ENCODE results near the gene GRK1.

The GRK1 gene

DNA sequence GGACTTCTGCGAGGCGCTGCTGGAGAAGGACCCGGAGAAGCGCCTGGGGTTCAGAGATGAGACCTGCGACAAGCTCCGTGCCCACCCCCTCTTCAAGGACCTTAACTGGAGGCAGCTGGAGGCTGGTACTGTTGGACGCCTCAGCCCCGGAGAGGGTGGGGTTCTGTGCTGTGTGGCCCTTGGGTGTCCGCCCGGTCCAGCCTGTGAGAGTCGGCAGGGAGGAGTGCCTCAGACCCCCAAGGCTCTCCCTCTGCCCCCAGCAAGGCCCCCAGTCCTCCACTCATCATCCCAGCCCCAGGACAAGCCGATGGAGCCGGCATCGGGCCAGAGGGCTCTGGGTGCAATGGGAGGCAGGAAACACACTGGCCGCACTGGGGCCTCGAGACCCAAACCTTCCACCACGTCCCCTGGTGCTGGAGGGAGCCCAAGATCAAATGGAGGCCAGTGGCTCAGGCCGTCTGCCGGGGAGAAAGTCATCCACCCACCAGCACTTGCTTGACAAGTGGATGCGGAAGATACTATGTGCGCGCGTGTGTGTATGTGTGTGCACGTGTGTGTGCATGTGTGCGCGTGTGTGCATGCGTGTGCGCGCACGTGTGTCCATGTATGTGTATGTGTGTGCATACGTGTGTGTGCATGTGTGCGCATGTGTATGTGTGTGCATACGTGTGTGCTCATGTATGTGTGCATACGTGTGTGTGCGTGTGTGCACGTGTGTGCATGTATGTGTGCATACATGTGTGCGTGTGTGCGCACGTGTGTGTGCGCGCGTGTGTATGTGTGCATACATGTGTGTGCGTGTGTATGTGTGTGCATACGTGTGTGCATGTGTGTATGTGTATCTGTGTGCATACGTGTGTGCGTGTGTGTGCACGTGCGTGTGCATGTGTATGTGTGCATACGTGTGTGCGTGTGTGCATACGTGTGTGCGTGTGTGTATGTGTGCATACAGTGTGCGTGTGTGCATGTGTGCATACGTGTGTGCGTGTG lies 66.2 kb downstream of the GRK1 start:
- no peaks in the 10 kb centered on the region for H3K9me3 ChIP-seq (ENCODE audit: low read depth, low read length)
- DNase-seq (ENCODE audit: low read depth, low spot score), result no peak
- no peak overlapping the region for H3K4me3 ChIP-seq
- H3K9ac ChIP-seq (ENCODE audit: insufficient read length), result no peak overlapping the region
- no peak for TF ChIP-seq POLR2AphosphoS5 (IDR thresholded peaks at IDR 0.05; ENCODE audit: borderline replicate concordance, low read depth, low read length)
- no peak for TF ChIP-seq EZH2 (IDR thresholded peaks at IDR 0.05)
- no peak for TF ChIP-seq FOXP2 (optimal IDR thresholded peaks at IDR 0.05; ENCODE audit: control extremely low read depth, extremely low read length, insufficient read depth)
- no peak overlapping the region for H3K27ac ChIP-seq
- H3K36me3 ChIP-seq (ENCODE audit: insufficient read depth, low read length), result no peaks in the 10 kb centered on the region

DNA sequence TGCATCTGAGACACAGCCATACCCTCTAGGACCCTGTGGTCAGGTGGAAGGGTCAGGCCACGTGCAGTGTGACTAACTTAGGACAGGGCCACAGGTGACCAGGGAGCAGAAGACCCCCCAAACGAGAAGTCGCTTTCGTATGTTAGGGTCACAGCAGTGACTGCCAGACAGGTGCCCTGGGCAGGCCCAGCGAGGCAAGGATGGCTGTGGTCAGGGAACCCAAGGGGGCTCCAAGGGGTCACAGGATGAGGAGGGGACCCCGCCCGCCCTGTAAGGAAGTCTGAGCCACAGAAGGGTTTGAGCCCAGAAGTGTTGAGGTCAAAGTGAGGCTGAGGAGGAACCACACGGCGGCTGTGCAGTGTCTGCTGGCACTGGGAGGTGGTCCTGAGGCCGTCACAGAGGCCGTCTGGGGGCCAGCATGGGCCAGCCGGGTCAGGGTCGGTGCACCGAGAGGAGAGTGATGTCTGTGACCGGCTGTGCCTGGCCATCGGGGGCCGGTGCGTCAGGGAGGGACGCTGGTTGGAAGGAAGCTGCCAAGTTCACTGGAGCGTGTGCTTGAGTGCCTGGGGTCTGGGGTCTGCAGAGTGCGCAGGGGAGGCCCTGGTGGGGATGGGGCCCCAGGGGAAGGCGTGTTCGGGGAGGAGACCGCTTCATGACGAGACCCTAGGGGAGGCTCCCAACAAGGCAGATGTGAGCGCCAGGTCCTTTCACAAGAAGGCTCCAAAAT lies 67.2 kb downstream of the GRK1 start:
- H3K27ac ChIP-seq, result no peak overlapping the region
- TF ChIP-seq EZH2 (IDR thresholded peaks at IDR 0.05), result no peak
- no peak for TF ChIP-seq FOXP2 (optimal IDR thresholded peaks at IDR 0.05; ENCODE audit: control extremely low read depth, extremely low read length, insufficient read depth)
- no peak for TF ChIP-seq POLR2AphosphoS5 (IDR thresholded peaks at IDR 0.05; ENCODE audit: borderline replicate concordance, low read depth, low read length)
- no peak for DNase-seq (ENCODE audit: low read depth, low spot score)

DNA sequence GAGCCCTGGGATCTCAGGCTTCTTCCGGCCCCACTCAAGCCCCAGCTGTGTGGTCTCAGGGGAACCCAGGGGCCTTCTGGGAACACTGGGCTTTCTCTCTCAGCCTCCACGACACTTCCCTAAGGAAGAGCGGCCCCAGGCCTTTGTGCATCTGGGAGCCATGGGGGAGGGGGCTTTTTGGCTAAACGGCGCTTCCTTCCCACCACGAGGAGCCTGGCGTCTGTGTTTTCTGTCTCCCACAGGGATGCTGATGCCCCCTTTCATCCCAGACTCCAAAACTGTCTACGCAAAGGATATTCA lies 67.8 kb downstream of the GRK1 start:
- no peak overlapping the region for H3K27ac ChIP-seq
- H3K4me3 ChIP-seq, result no peak overlapping the region
- TF ChIP-seq EZH2 (IDR thresholded peaks at IDR 0.05), result no peak
- DNase-seq (ENCODE audit: low read depth, low spot score), result no peak
- no peak overlapping the region for H3K9ac ChIP-seq (ENCODE audit: insufficient read length)
- H3K9me3 ChIP-seq (ENCODE audit: low read depth, low read length), result no peaks in the 10 kb centered on the region
- H3K36me3 ChIP-seq (ENCODE audit: insufficient read depth, low read length), result no peaks in the 10 kb centered on the region

More for the DNA sequence above, 67.2 kb downstream of the GRK1 start:
- H3K4me3 ChIP-seq, result no peak overlapping the region
- H3K9ac ChIP-seq (ENCODE audit: insufficient read length), result no peak overlapping the region
- no peaks in the 10 kb centered on the region for H3K36me3 ChIP-seq (ENCODE audit: insufficient read depth, low read length)
- H3K9me3 ChIP-seq (ENCODE audit: low read depth, low read length), result no peaks in the 10 kb centered on the region

DNA sequence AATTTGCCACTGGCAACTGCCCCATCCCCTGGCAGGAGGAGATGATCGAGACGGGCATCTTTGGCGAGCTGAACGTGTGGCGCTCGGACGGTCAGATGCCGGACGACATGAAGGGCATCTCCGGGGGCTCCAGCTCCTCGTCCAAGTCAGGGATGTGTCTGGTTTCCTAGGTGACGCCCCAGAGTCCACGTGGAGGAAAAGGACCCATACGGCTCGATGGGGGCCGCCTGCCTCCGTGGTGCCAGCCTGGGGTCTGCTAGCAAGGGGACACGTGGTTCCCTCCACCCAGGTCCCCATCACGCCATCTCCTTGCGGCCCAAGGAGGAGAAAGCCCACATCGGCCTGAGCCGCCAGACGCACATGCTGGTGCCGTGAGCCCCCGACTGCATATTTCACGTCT lies 68.2 kb downstream of the GRK1 start:
- no peak overlapping the region for H3K9ac ChIP-seq (ENCODE audit: insufficient read length)
- no peaks in the 10 kb centered on the region for H3K9me3 ChIP-seq (ENCODE audit: low read depth, low read length)
- H3K27ac ChIP-seq, result no peak overlapping the region
- H3K4me3 ChIP-seq, result no peak overlapping the region
- H3K36me3 ChIP-seq (ENCODE audit: insufficient read depth, low read length), result no peaks in the 10 kb centered on the region
- no peak for DNase-seq (ENCODE audit: low read depth, low spot score)
- TF ChIP-seq EZH2 (IDR thresholded peaks at IDR 0.05) (no peak), POLR2AphosphoS5 (IDR thresholded peaks at IDR 0.05; ENCODE audit: borderline replicate concordance, low read depth, low read length) (no peak), FOXP2 (optimal IDR thresholded peaks at IDR 0.05; ENCODE audit: control extremely low read depth, extremely low read length, insufficient read depth) (no peak)

DNA sequence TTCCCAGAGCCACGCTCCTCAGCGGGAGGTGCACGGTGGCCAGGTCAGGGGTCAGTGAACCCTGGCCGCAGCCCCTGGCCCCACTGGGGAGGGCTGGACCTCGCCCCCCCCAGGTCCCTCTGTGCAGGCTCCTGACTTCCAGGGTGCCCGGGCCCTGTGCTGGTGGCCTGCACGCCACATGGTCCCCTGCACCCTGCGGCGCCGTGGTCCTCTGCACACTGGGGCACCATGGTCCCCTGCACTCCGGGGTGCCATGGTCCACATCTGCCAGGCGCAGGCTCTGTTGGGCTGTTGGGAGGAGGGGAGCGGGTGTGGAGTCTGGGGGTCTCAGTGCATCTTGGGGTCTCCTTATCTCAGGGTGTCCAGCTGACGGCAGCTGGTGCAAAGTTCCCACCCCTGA lies 68.7 kb downstream of the GRK1 start:
- H3K4me3 ChIP-seq, result no peak overlapping the region
- no peaks in the 10 kb centered on the region for H3K9me3 ChIP-seq (ENCODE audit: low read depth, low read length)
- H3K36me3 ChIP-seq (ENCODE audit: insufficient read depth, low read length), result no peaks in the 10 kb centered on the region
- no peak for DNase-seq (ENCODE audit: low read depth, low spot score)
- H3K9ac ChIP-seq (ENCODE audit: insufficient read length), result no peak overlapping the region
- TF ChIP-seq EZH2 (IDR thresholded peaks at IDR 0.05), result no peak
- TF ChIP-seq POLR2AphosphoS5 (IDR thresholded peaks at IDR 0.05; ENCODE audit: borderline replicate concordance, low read depth, low read length), result no peak
- H3K27ac ChIP-seq, result no peak overlapping the region

DNA sequence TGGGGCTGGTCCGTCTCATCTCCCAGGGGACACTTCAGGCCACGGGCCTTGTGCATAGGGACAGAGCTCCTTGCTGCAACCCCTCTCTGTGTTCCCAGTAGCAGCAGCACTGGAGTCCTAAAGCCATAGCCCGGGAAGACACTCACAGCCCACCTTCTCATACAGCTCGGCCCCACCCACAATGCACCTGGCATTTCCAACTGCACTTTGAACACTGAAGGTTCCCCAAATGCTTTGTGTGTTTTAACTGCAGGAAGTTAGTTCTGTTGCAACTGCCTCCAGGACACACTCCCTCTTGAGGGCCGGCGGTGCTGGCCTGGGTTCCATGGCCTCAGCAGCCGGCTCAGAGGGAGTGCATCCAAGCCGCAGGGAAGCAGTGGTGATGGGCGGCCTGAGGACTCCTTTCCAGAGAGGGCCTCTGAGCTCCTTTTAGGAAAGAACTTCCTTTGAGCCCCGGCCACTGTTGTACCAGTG lies 69.3 kb downstream of the GRK1 start:
- no peaks in the 10 kb centered on the region for H3K36me3 ChIP-seq (ENCODE audit: insufficient read depth, low read length)
- H3K27ac ChIP-seq, result no peak overlapping the region
- no peak for DNase-seq (ENCODE audit: low read depth, low spot score)
- H3K9ac ChIP-seq (ENCODE audit: insufficient read length), result no peak overlapping the region
- TF ChIP-seq FOXP2 (optimal IDR thresholded peaks at IDR 0.05; ENCODE audit: control extremely low read depth, extremely low read length, insufficient read depth) (no peak), EZH2 (IDR thresholded peaks at IDR 0.05) (no peak), POLR2AphosphoS5 (IDR thresholded peaks at IDR 0.05; ENCODE audit: borderline replicate concordance, low read depth, low read length) (no peak)
- no peaks in the 10 kb centered on the region for H3K9me3 ChIP-seq (ENCODE audit: low read depth, low read length)
- H3K4me3 ChIP-seq, result no peak overlapping the region

DNA sequence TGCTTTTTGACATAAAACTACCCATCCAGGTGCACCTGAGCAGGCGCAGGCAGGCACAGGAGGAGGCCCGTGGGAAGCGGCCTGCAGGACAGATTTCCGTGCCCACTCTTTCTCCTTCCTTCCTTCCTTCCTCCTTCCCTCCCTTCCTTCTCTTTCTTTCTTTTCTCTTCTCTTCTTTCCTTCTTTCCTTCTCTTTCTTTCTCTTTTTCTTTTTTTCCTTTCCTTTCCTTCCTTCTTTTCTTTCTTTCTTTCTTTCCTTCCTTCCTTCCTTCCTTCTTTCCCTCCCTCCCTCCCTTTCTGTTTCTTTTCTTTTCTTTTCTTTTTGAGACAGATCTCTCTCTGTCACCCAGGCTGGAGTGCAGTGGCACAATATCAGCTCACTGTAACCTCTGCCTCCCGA lies 70.8 kb downstream of the GRK1 start:
- H3K9ac ChIP-seq (ENCODE audit: insufficient read length), result no peak overlapping the region
- TF ChIP-seq EZH2 (IDR thresholded peaks at IDR 0.05) (no peak), FOXP2 (optimal IDR thresholded peaks at IDR 0.05; ENCODE audit: control extremely low read depth, extremely low read length, insufficient read depth) (no peak), POLR2AphosphoS5 (IDR thresholded peaks at IDR 0.05; ENCODE audit: borderline replicate concordance, low read depth, low read length) (no peak)
- DNase-seq (ENCODE audit: low read depth, low spot score), result no peak

DNA sequence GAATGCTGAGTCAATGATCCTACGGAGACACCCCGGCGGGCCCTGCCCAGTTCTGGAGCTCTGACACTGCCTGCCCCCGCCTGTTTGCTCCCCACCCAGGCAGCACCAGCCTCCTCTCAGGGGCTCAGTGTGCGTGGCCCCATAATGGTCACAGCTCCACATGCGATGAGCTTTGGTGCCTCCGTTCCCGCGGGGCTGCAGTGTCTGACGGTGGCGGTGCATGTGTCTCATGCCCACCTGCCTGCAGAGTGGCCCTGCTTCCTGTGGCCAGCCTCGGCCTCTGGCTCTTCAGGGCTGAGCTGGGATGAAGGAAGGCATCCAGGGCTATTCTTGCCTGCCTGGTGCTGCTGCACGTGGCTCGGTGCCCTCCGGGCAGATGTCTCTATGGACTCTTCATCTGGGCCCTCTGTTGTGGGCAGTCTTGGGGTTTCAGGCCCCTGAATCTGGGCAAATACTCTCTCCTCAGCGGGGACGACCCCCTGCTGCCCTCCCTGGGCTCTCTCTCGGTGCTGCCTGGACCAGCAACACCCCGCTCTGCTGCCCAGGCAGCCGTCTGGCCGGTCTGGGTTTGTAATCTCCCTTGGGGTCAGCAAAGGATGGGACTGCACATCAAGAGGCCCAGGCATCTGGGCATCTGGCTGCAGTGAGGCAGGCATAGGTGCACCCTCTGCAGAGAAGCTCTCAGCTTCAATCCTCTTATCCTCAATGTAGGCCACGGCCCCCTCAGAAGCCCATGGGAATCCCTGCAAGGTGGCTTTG lies 72.7 kb downstream of the GRK1 start:
- Histone ChIP-seq H3K27ac (no peak overlapping the region), H3K9ac (ENCODE audit: insufficient read length) (no peak overlapping the region), H3K4me3 (no peak overlapping the region), H3K36me3 (ENCODE audit: insufficient read depth, low read length) (no peaks in the 10 kb centered on the region), H3K9me3 (ENCODE audit: low read depth, low read length) (no peaks in the 10 kb centered on the region)
- DNase-seq (ENCODE audit: low read depth, low spot score), result no peak
- TF ChIP-seq POLR2AphosphoS5 (IDR thresholded peaks at IDR 0.05; ENCODE audit: borderline replicate concordance, low read depth, low read length), result no peak
- TF ChIP-seq EZH2 (IDR thresholded peaks at IDR 0.05), result no peak
- TF ChIP-seq FOXP2 (optimal IDR thresholded peaks at IDR 0.05; ENCODE audit: control extremely low read depth, extremely low read length, insufficient read depth), result no peak

More for the DNA sequence above, 70.8 kb downstream of the GRK1 start:
- Histone ChIP-seq H3K4me3 (no peak overlapping the region), H3K27ac (no peak overlapping the region), H3K36me3 (ENCODE audit: insufficient read depth, low read length) (no peaks in the 10 kb centered on the region), H3K9me3 (ENCODE audit: low read depth, low read length) (no peaks in the 10 kb centered on the region)

All from SK-N-MC (cell line).